ENCODE data around the gene EEA1.

DNA sequence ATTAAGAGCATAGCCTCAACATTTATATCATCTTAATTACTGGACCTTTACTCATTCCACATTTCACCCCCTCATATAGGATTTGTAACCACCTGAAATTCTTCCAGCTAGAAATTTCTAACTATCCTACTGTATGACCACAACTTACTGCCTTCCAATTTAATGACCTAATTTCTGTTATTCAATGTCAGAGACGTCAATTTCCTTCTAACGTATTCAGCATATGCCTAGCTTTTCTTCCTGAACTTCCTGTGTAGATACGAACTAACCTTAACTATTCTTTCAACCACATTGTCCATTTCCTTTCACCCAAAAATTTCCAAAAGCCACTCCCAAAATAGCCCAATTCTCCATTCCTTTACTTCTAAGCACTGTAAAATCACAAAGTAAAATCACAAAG is 108.0 kb downstream of the EEA1 start:
- TF ChIP-seq, protein P1, sequence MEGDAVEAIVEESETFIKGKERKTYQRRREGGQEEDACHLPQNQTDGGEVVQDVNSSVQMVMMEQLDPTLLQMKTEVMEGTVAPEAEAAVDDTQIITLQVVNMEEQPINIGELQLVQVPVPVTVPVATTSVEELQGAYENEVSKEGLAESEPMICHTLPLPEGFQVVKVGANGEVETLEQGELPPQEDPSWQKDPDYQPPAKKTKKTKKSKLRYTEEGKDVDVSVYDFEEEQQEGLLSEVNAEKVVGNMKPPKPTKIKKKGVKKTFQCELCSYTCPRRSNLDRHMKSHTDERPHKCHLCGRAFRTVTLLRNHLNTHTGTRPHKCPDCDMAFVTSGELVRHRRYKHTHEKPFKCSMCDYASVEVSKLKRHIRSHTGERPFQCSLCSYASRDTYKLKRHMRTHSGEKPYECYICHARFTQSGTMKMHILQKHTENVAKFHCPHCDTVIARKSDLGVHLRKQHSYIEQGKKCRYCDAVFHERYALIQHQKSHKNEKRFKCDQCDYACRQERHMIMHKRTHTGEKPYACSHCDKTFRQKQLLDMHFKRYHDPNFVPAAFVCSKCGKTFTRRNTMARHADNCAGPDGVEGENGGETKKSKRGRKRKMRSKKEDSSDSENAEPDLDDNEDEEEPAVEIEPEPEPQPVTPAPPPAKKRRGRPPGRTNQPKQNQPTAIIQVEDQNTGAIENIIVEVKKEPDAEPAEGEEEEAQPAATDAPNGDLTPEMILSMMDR (IDR thresholded peaks at IDR 0.05) = no peak
- no peak for TF ChIP-seq POLR2A (IDR thresholded peaks at IDR 0.05)
